ENCODE results near the gene BPIFB2.

BPIFB2 gene

GRCh38 chr20:33062105-33062824, 54.8 kb downstream of the BPIFB2 start:
- in situ Hi-C loops (cut with MboI; ENCODE audit: low sequenced_read_pairs, unreplicated experiment) = no loop called here

GRCh38 chr20:33062825-33063149, 55.3 kb downstream of the BPIFB2 start:
- TF ChIP-seq CTCF (IDR thresholded peaks at IDR 0.05; ENCODE audit: borderline replicate concordance, control extremely low read depth, extremely low read depth, insufficient read depth, missing control alignments) = no peak
- in situ Hi-C loops (cut with MboI; ENCODE audit: low sequenced_read_pairs, unreplicated experiment) = no loop called here
- no peak for DNase-seq (ENCODE audit: low spot score)

More at GRCh38 chr20:33062105-33062824, 54.8 kb downstream of the BPIFB2 start:
- no peak for TF ChIP-seq CTCF (IDR thresholded peaks at IDR 0.05; ENCODE audit: borderline replicate concordance, control extremely low read depth, extremely low read depth, insufficient read depth, missing control alignments)
- DNase-seq (ENCODE audit: low spot score) = no peak

- TF ChIP-seq CTCF (IDR thresholded peaks at IDR 0.05; ENCODE audit: borderline replicate concordance, control extremely low read depth, extremely low read depth, insufficient read depth, missing control alignments) = no peak
- in situ Hi-C loops (cut with MboI; ENCODE audit: low sequenced_read_pairs, unreplicated experiment) = no loop called here
- DNase-seq (ENCODE audit: low spot score) = no peak
These were observed 55.8 kb downstream of the BPIFB2 start for GRCh38 chr20:33063271-33063670.

- DNase-seq (ENCODE audit: low spot score) = no peak
- in situ Hi-C loops (cut with MboI; ENCODE audit: low sequenced_read_pairs, unreplicated experiment) = no loop called here
- no peak for TF ChIP-seq CTCF (IDR thresholded peaks at IDR 0.05; ENCODE audit: borderline replicate concordance, control extremely low read depth, extremely low read depth, insufficient read depth, missing control alignments)
These were observed 57.2 kb downstream of the BPIFB2 start for GRCh38 chr20:33064572-33065287.

GRCh38 chr20:33065785-33066184, 58.3 kb downstream of the BPIFB2 start:
- in situ Hi-C loops (cut with MboI; ENCODE audit: low sequenced_read_pairs, unreplicated experiment) = no loop called here
- no peak for DNase-seq (ENCODE audit: low spot score)
- TF ChIP-seq CTCF (IDR thresholded peaks at IDR 0.05; ENCODE audit: borderline replicate concordance, control extremely low read depth, extremely low read depth, insufficient read depth, missing control alignments) = no peak

GRCh38 chr20:33067806-33068205, 60.3 kb downstream of the BPIFB2 start:
- no peak for TF ChIP-seq CTCF (IDR thresholded peaks at IDR 0.05; ENCODE audit: borderline replicate concordance, control extremely low read depth, extremely low read depth, insufficient read depth, missing control alignments)
- in situ Hi-C loops (cut with MboI; ENCODE audit: low sequenced_read_pairs, unreplicated experiment) = no loop called here
- DNase-seq (ENCODE audit: low spot score) = no peak

All from GM13976 (cell line).